ENCODE measurements around the gene POLA1.
"Not testable (repeated sequence)": the region's sequence is repeated elsewhere in the genome, so short reads cannot be mapped to it uniquely, and the experiment has no call there.

The POLA1 gene

GRCh38 chrX:24799078-24799477, 105.4 kb downstream of the POLA1 start:
- no peak for DNase-seq

GRCh38 chrX:24799565-24799964, 105.8 kb downstream of the POLA1 start:
- no peak for DNase-seq

- DNase-seq, result no peak
Observed at GRCh38 chrX:24805201-24805600, 111.5 kb downstream of the POLA1 start.

GRCh38 chrX:24819807-24820206, 126.1 kb downstream of the POLA1 start:
- not testable (repeated sequence) for DNase-seq

GRCh38 chrX:24828147-24828546, 134.4 kb downstream of the POLA1 start:
- DNase-seq, result no peak

GRCh38 chrX:24828600-24828999, 134.9 kb downstream of the POLA1 start:
- DNase-seq, result no peak

GRCh38 chrX:24833695-24834094, 140.0 kb downstream of the POLA1 start:
- DNase-seq, result no peak

- no peak for DNase-seq
Observed at GRCh38 chrX:24837966-24838365, 144.2 kb downstream of the POLA1 start.

- no peak for DNase-seq
Observed at GRCh38 chrX:24838629-24839028, 144.9 kb downstream of the POLA1 start.

GRCh38 chrX:24839331-24839730, 145.6 kb downstream of the POLA1 start:
- no peak for DNase-seq

- no peak for DNase-seq
Observed at GRCh38 chrX:24842486-24842885, 148.8 kb downstream of the POLA1 start.

GRCh38 chrX:24846550-24847150, 152.9 kb downstream of the POLA1 start:
- no peak for DNase-seq

- DNase-seq, result no peak
Observed at GRCh38 chrX:24851289-24851688, 157.6 kb downstream of the POLA1 start.

GRCh38 chrX:24851780-24852179, 158.1 kb downstream of the POLA1 start:
- no peak for DNase-seq

GRCh38 chrX:24858004-24858746, 164.5 kb downstream of the POLA1 start:
- no peak for DNase-seq

- no peak for DNase-seq
Observed at GRCh38 chrX:24859211-24859841, 165.6 kb downstream of the POLA1 start.

GRCh38 chrX:24860140-24860539, 166.4 kb downstream of the POLA1 start:
- DNase-seq, result no peak

GRCh38 chrX:24862343-24862742, 168.6 kb downstream of the POLA1 start:
- DNase-seq, result no peak

GRCh38 chrX:24863779-24864178, 170.1 kb downstream of the POLA1 start:
- not testable (repeated sequence) for DNase-seq

- no peak for DNase-seq
Observed at GRCh38 chrX:24870143-24870542, 176.4 kb downstream of the POLA1 start.

GRCh38 chrX:24874604-24875247, 181.0 kb downstream of the POLA1 start:
- no peak for DNase-seq

GRCh38 chrX:24876530-24877287, 183.0 kb downstream of the POLA1 start:
- DNase-seq, result no peak

GRCh38 chrX:24877288-24877664, 183.6 kb downstream of the POLA1 start:
- no peak for DNase-seq

Measured in cerebellar nuclear complex (tissue), 1 donor.